Measurements from ENCODE around the gene SH3TC2.

SH3TC2 gene

DNA sequence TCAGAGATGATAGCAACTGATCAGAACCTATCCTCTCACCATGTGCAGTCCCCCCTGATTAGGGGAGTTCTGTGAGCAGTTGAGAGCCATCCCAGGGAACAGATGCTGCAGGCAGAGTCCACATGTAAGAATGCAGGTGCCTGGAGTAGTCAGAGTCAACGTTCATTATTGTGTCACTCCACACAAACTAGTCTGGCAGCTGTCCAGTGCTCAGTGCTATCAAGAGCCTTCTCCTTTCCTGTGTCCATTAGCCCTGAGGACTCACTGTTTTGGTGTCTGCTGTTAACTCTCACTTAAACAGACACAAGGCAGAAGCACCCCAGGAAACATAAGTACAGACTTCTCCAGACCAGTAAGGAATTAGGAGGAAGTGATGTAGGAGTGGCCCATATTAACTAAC, 2.5 kb downstream of the SH3TC2 start:
- DNase-seq (ENCODE audit: low spot score) = no peak

DNA sequence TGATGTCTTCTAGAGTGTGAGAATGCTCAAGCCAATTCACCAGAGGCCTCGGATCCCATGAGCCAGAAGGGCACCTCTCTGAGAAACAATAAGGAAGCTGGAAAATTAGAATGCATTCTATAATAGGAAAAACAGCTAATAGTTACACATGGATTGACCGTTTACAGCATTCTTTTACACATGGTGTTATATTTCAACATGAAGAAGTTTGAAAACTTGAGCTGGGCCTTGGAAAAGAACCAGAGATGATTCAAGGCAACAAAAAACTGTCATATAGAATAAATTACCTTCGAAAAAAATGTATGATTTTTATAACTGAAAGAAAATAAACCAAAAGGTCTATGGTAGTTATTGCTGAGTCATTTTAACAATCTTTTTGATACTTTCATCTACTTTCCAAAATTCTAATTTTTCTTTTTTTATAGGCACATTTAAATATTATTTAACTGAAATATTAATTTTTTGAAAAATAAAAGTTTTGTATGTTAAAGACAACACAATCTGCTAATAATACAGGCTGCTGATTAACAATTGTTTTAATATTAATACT, 6.2 kb downstream of the SH3TC2 start:
- DNase-seq (ENCODE audit: low spot score) = no peak

DNA sequence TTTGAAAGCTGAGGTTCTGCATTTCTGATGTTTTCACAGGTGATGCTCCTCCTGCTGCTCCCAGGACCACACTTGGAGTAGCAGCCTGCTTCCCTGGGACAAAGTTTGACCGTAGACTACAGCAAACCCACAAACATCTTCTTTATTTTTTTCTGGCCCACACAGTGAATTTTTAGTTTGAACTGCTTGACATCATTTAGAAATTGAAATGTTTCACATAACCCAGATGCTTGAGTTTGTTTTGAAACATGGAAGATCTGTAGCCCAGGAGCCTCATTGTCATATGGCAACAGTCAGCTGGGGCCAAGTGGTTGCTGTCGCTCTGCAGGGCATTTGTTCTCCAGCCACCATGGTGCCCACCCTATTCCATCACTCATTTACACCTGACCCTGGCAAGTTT, 8.4 kb downstream of the SH3TC2 start:
- DNase-seq (ENCODE audit: low spot score) = no peak

DNA sequence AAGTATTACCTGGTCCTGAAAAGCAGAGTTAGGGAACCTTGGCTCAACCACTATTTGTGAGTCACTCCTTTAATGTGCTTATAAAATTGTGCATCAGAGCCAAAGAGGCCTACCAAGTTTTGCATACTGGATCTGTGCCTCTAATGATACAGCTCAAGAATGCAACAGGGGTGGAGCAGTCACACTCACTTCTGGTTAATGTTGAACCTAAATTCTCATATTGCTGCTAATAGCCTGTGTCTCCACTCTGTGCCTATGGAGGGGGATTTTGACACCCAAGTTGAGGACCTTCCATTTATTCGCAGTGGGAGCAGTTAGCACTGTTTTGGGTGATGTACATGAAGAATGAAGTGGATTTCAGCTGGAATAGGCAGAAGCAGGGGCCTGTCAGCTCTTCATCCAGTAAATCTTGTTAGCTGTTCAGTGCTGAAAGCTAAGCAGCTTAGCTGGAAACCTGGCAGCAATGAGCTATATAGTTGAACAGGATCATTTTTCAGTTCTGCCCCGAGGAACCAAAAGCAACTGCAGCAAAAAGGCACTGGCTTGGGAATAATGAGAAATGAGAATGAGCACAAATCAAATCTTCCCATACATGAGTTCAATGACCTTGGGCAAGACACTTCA, 9.7 kb downstream of the SH3TC2 start:
- peak; percentile 68 for DNase-seq (ENCODE audit: low spot score)

DNA sequence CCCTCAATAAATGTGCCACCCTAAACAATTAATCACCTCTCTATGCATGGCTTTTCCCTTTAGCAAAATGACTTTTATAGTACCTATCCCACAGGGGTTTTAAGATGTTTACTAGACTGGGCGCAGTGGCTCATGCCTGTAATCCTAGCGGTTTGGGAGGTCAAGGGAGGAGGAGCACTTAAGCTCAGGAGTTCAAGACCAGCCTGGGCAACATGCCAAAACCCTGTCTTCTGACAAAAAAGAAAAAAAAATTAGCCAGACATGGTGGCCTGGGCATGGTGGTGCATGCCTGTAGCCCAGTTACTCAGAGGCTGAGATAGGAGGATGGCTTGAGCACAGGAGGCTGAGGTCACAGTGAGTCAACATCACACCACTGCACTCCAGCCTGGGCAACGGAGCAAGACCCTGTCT, 13.5 kb downstream of the SH3TC2 start:
- no peak for DNase-seq (ENCODE audit: low spot score)

DNA sequence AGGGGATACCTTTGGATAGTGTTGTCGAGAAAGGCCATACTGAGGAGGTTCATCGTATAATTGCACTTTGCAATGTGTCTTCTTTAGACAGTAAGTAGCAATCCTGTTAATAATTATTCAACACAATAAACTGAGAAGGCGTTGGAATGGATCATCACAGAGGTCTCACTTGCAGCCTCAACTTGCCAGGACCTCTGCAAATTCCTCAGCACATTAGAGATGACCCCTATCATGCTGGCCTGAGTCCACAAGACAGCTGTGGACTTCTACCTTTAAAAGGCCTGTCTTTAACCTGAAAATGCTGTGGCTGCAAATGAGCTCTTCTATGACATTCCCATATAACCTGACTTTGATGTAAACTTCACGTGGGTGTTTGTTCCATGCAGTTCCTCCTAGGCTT, 14.1 kb downstream of the SH3TC2 start:
- no peak for DNase-seq (ENCODE audit: low spot score)

DNA sequence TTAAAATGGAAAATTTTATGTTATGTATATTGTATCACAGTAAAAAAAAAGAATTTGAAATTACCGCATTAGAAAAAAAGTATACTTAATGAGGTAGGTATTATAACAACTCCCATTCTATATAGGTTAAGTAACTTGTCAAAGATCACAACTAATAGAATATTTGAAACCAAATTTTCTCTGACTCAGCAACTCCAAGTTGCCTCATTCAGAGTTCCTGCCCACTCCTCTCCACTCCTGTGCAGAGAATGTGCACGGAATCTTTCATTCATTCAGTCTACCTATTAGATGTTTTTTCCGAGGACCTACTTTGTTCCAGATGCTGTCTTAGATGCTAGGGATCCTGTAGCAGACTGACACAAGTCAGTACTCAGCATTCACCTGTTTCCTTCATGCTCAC, 15.4 kb downstream of the SH3TC2 start:
- no peak for DNase-seq (ENCODE audit: low spot score)

DNA sequence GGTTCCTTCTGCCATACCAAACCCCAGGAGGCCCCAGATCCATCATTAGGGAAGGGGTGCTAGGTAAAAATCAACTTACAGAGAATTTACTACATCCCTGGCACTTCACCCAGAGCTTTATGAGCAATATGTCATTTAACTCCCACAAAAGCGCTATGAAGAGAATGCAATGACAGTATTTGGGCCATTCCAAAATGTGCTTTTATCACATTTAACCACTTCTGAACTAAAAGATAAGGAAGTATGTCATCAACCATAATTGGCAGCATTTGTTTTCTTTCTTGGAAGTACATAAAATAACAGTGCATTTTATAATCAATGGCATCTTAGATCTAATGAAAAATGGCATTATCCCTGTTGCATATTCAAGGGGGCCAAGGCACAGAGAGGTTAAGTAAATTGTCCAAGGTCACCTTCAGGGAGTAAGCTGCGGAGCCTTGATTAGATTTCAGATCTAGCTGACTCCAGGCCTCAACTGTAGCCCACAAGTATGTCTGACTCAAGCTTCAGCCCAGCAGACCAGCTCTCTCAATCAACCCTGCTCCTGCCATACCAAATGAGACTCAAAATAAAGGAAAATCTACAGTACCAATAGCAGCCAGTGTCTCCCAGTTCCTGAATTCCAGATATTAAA, 16.5 kb downstream of the SH3TC2 start:
- no peak for DNase-seq (ENCODE audit: low spot score)

DNA sequence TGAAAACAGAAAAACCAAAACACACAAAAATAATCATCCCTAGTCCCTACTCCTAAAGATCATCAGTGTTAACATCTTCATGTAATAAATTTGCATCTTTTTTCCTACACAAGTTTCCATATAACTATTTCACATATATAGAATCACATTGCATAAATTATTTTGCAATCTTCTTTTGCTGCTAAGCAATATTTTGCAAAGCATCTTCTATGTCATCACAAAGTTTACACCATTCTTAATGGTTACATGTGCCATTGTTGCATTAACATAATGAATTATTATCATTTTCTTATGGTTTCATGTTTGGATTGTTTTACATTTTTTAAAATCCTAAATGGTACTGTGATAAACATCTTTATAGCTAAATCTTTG, 17.8 kb downstream of the SH3TC2 start:
- no peak for DNase-seq (ENCODE audit: low spot score)

DNA sequence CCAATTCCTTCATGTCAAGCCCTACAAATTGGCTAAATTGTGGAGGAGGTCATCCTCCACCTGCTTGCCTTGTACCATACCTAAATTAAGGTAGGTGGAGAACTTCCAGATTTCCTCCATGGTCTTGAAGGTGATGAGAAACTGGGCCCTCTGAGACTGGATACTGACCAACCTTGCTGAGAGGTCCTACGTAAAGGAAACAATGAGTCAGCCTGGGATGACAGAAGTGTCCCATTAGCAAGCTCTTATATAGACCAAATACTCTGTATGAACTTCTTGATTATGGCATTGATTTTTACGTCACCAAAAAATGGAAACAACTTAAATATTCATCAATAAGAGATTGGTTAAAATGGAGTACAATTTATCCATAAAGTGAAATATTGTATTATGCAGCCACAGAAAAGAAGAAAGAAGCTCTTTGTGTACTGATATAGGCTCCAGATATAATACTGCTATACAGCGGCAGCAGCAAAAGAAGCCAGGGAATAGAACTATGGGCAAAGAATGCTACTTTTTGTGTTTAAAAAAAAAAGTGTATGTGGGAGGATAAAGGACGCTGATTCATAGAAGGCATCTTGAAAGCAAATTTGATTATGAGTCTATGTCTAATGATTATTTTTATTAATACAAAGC, 18.3 kb downstream of the SH3TC2 start:
- no peak for DNase-seq (ENCODE audit: low spot score)

DNA sequence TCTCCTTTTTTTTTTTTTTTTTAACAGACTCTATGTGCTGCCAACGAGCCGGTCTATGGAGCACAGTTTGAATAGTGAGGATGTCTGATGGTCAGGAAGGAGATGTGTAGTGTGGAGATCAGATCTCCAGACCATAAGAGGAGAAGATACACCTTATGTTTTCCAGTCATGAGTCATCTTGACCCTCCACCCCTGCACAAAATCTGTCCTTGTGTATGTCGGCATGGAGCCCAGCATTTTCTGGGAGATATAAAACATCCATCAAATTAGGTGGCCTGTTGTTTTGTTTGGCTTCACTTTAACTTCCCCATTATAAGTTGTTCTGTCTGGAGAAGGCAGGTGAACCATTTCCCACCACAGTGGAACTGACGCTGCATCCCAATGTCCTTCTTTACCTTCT, 19.2 kb downstream of the SH3TC2 start:
- no peak for DNase-seq (ENCODE audit: low spot score)

DNA sequence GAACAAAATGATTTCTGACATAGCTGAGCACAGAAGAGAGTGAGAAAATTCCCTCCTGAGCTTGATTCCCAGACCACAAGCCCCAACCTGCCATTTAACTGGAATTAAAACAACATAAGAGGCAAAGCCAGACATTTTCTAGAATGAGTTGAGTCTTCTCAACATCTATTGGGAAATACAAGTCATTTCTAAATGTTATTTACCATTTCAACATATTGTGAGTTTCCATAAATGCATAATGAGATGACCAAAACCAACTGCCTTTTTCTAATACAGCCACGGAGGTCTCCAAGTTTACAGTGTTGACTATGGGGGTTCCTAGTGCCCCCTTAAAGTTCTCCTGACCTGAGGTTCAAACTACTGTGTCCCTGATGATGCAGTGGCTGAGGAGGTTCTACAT, 20.0 kb downstream of the SH3TC2 start:
- no peak for DNase-seq (ENCODE audit: low spot score)

DNA sequence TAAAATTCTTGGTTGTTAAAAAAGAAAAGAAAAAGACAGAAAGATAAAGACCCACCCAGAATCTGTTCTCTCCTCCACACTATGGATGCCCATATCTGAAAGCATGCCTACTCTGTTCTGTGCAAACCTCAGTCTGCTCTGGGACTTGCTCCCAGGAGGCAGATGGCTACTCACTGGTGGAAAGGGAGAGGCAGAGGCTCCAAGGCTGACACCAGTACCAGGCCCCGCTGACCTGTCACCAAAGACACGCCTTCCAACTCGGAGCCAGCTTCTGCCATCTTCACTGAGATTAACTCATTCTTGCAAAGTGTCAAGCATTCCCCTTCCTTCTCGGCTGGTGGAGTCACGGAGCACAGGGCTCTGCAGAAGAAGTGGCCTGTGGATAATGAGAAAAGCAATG, 21.6 kb downstream of the SH3TC2 start:
- no peak for DNase-seq (ENCODE audit: low spot score)

DNA sequence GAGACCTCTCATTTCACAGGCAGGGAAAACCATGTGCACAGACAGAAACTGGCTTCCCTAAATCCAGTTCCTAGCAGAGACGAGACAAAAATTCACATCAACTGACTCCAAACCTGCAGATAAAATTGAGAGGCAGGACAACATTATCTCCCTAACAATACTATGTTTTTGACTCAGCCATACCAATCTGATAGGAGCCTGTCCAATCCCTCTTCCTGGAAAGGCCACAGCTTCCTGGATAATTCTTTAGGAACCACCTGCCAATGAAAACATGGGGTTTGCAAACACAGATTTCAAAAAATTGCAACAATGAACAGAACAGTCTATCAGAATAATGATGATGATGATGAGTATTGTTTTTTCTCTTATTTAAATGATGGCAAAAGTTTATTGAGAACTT, 22.4 kb downstream of the SH3TC2 start:
- DNase-seq (ENCODE audit: low spot score) = no peak

DNA sequence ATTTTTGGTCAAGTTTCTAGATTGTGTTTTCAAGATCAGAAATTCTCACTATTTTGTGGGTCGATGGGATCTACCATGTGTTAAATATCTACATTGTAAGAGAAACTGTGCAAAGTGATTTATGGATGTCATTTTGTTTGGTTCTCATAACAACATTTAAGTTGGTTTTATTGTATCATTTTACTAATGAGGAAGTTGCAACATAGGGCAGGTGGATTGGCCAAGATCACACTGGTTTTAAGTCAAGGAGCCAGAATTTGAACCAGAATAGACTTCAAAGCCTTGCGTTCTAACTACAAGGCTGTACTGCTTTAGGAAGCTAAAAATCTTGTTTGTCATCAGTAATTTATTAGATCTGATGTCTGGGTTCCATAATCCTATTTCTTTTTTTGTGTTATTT, 23.4 kb downstream of the SH3TC2 start:
- no peak for DNase-seq (ENCODE audit: low spot score)

DNA sequence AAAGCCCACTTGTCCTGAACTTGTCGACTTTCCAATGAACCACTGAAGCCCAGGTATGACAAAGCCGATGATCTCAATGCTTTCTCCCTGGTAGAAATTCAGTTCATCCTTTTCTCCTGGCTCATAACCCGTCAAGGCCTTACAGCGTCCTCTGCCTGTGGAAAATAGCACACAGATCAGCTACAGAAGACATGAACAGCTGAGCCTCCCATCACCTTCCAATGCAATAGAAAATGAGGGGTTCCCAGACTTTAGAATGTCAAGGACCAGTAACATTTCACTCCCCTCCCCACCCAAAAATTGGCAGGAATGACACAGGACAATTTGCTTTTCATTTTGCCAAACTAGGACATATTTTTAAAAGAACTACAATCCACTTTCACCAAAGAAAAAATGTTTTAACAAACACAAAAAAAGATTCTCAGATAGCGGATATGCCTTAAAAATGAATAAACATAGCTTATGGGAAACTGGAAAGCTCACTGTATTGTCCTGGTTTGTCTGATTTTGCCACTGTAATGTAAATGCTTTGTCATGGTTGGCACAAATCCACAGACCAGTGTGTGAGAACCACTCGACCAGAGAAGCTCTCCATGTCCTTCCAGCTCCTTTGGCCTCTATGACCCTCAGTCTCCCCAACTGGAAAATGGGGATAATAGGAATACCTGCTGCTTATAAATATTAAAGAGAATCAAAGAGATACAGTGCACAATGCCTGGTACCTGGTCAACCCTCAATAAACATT, 24.4 kb downstream of the SH3TC2 start:
- DNase-seq (ENCODE audit: low spot score) = no peak

DNA sequence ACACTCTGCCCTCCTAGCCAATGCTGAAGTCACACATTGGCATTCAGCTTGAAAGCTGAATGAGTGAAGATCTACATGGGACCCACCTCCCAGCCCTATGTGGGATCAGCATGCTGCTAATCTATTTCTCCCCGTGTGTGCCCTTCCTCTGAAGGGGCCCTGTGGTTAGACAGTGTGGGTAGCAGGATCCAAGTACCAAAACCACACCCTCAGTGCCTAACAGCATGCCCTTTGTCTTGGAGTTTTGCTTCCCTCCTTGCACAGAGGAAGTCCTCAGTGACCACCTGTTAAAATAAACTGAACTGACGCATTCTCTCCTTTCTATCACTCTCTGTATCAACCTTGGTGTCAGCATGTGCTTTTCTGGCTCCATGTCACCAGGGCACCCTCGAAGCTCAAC, 25.0 kb downstream of the SH3TC2 start:
- DNase-seq (ENCODE audit: low spot score) = no peak

DNA sequence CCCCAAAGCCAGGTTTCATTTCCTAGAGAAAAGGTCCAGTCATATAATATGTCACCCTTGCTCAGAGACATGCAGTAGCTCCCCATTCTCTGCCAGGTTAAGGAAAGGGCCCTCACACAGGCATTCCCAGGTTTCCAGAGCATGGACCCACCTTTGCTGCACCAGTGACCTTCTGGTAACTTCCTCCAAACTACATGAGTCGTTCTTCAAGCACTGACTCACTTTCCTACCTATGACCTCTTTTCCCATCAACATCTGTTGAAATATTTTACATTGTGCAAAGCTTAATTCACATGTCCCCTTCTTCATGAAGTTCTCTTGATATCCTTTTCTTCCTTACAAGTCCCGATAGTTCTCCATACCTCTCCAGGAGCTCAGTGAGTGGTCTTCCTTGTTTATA, 25.9 kb downstream of the SH3TC2 start:
- no peak for DNase-seq (ENCODE audit: low spot score)

DNA sequence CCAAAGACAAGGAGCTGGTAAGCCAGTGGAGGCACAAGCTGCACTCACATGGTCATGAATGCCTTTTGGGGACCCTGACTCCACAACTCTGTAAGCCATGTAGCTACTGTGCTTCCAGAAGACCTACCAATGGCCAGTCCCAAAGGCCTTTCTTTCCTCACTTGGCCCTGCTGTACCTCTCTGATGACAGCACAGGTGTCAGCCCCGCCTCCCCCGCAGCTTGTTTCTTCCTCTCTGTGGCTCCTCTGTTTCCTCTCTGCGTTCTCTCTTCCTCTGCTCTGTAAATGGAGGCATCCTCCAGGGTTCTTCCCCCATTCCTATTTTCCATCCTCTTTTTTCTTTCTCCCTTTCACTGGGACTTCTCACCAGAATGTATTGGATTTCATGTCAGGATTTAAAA, 26.7 kb downstream of the SH3TC2 start:
- DNase-seq (ENCODE audit: low spot score) = no peak

DNA sequence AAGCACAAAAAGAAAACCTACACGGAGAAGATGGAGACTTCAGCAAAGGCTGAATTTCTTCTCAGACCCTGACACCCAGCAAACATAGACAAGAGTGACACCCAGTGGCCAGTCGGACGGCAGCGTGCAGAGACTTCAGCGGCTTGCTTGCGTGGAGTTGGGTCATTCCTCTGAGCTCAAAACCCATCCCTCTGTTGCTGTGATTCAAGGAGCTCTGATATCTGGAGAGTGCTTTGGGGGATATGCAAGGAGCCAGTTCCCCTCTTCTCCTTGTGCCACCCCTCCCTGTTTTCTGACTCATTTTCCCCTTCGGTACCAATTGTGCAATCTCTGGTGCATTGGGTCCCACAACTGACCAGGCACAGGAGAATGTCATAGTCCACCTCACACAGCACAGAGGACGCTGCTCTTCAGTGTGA, 27.5 kb downstream of the SH3TC2 start:
- peak; percentile 78 for DNase-seq (ENCODE audit: low spot score)

DNA sequence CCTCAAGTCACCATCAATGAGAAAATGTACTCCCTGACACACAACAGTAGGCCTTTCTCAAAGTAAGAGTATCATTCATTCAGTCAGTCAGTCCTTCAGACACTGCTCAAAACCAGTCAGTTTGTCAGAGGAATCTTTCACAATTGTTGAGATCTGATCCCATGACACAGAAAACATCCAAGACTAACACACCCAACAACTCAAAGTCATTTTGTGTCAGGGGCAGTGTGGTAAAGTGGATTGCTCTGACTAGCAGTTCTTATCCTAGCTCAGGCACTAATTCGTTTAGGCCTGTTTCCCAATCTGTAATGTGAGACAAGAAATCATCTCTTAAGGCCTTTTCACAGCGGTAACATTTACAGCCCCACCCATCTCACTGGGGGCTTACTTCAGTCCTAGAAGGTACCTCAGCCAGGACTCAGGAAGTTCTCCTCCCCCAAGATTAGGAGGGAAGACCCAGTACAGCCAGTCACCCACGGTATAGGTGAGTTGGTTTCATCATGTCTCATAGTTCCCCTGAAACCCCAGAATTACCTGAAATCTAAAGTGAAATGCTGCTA, 31.9 kb downstream of the SH3TC2 start:
- no peak for DNase-seq (ENCODE audit: low spot score)

DNA sequence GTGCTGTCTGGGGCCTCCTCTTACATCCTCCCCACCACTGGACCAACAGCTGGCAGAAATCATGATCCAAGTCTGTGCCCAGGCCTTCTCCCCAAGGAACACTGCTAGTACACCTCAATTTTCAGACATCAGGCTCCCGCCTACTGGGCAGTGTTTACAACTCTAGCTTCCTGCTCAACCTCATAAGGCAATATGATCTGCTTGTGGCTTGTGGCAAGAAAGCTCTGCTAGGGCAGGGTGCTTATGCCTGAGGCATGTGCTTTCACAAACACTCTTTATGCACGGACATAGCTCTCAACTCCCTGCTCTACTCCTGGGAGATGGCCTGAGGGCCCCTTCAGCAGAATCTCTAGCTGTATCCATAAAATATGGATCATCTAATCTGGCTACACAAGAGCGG, 32.5 kb downstream of the SH3TC2 start:
- DNase-seq (ENCODE audit: low spot score) = no peak

DNA sequence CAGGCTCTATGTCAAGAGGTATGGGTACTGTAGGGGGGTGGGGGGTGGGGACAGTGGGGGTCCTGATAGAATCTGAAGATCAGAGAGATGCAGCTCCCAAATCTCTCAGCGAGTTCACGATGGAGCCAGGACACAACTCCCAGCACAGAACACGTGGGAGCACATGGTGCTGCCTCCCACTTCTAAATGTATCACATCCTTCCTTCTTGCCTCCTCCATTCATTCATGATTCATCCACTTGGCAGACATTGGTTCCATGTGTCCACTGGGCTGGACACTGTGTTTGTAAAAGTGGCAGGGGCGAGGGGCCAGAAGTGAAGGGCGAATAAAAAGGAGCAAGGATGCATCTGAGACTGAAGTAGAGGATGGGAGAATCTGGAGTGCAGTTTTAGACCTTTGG, 33.9 kb downstream of the SH3TC2 start:
- DNase-seq (ENCODE audit: low spot score) = peak; percentile 18
